Activated CD4-positive, alpha-beta T cell treated with anti-CD3 and anti-CD28 coated beads, Interleukin-2, amount 50 U/mL, for 16 hours (primary cell): ENCODE results near the gene IFITM1.
"Not testable (repeated sequence)": the region's sequence is repeated elsewhere in the genome, so short reads cannot be mapped to it uniquely, and the experiment has no call there.

Source experiments
- DNase-seq: peaks from one replicate; pipeline ENCODE4 v3.0.0-alpha.2; 2020

Gene IFITM1

DNA sequence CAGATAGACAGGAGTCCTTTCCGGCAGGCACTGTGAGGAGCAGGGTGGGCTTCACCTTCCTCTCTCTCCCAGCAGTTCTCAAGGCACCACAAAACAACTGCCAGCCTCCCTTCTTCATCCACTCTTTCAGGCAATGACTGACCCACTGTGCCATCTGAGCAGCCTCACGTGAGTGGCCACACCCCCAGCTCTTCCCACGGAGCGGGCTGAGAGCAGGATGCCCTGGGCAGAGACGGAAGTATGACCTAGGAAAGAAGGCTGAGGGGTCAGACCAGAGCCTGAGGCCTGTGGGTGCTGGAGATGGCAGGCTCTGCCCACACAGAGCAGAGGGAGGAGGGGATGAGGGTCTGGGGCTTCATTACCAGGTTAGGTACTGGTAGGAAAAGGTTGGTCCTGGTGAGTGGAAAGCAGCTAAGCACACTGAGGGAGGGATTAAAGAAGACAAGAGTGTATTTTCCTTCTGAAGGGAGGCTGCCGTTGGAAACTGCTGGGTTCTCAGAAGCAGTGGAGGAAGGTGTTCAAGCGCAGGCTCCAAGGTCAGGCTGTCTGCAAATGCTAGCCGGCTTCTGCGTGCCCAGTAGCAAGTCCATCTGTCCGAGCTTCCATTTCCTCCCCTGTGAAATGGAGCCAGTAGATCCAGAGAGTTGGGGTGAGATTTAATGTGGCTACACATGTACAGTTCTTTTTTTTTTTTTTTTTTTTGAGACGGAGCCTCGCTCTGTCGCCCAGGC lies 31.0 kb upstream of the IFITM1 start:
- DNase-seq, result no peak

DNA sequence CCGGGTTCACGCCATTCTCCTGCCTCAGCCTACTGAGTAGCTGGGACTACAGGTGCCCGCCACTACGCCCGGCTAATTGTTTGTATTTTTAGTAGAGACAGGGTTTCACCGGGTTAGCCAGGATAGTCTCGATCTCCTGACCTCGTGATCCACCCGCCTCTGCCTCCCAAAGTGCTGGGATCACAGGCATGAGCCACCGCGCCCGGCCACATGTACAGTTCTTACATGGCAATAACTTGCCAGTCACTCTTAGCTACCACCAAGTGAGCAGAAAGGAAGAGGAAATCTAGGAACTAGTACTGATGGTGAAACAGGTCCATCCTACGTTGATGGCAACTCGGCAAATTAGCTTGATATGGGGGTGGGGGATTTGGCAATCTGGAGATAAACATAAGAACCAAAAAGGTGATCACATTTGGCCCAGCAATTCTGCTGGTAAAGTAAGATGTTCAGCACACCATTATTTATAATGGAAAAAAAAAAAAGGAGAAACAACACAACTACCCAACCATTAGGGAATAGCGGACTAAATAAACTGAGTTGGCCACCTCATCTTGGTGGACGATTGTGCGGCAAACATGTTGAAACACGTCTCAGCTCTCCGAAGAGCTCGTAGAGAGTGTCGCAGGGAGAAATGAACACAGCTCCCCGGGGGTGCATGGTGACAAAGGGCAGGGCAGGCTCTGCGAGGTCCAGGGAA lies 30.3 kb upstream of the IFITM1 start:
- no peak for DNase-seq

DNA sequence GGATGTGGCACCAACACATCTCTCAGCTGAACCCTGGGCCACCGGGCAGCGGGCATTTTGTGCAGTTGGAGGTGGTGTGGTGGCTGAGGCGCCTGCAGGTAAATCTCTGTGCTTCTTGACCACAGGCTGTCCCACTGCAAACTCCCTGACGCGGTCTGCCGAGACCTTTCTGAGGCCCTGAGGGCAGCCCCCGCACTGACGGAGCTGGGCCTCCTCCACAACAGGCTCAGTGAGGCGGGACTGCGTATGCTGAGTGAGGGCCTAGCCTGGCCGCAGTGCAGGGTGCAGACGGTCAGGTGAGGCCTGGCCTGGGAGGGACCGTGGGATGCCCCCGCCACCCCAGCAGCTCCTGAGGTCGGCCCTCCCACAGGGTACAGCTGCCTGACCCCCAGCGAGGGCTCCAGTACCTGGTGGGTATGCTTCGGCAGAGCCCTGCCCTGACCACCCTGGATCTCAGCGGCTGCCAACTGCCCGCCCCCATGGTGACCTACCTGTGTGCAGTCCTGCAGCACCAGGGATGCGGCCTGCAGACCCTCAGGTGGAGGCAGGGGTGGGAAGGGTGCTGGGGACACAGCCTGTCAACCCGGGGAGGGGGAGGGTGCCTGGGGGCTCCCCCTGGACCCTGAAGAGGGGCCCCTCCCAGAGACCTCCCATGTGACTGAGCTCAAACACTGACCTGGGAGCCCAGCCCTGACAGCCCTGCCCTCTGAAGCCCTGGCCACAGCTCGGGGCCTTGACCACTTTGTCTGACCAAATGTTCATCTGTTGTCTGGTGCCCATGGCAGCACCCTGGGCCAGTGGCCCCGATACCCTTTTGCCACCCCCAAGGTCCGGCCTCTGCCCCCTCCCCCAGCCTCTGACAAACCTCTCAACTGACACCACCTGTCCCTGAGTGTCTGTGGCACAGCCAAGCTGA lies 29.5 kb upstream of the IFITM1 start:
- no peak for DNase-seq

DNA sequence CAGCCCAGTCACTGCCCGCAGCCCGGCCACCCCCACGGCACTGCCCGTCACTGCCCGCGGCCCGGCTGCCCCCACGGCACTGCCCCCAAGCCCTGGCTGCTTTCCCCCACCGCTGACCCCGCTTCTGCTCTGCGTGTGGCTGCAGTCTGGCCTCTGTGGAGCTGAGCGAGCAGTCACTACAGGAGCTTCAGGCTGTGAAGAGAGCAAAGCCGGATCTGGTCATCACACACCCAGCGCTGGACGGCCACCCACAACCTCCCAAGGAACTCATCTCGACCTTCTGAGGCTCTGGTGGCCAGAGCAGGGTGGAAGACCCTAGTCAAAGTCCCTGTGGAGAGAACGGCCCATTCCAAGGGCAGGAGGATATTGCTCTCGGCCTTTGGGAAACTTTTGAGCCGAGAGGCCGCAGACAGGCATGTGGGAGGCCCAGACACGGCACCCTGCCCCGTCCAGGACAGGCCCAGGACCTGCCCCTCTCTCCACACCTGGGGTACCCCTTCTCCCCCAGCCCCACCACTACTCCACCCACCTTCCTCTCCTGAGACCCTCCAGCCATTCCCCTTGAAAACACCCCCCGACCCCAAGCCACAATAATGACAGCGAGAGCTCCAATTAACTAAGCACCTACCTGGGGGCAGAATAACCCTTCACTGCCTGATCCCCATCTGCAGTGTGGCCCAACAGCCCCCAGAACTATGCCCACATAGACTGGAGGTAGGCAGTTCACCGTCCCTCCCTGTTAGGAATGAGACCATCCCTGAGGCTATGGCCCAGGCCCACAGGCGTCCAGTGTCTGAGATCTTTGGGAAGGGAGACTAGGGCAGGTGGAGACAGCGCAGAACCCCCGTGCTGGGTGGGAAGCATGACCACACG lies 28.6 kb upstream of the IFITM1 start:
- no peak for DNase-seq

DNA sequence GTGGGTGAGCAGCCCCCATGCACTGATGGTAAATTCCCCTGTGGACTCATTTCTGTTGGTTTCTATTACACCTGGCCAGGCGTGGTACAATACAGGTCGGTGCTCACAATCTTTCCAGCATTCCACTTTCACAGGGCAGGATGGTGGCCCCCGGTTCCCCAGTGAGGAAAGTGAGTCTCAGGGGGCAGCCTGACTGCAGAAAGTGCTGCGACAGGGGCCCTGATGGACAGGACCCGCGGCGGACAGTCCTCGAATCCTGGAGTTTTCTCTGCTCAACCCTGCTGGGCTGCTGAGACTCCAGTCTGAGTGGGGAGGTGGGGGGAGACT lies 28.0 kb upstream of the IFITM1 start:
- DNase-seq, result no peak

DNA sequence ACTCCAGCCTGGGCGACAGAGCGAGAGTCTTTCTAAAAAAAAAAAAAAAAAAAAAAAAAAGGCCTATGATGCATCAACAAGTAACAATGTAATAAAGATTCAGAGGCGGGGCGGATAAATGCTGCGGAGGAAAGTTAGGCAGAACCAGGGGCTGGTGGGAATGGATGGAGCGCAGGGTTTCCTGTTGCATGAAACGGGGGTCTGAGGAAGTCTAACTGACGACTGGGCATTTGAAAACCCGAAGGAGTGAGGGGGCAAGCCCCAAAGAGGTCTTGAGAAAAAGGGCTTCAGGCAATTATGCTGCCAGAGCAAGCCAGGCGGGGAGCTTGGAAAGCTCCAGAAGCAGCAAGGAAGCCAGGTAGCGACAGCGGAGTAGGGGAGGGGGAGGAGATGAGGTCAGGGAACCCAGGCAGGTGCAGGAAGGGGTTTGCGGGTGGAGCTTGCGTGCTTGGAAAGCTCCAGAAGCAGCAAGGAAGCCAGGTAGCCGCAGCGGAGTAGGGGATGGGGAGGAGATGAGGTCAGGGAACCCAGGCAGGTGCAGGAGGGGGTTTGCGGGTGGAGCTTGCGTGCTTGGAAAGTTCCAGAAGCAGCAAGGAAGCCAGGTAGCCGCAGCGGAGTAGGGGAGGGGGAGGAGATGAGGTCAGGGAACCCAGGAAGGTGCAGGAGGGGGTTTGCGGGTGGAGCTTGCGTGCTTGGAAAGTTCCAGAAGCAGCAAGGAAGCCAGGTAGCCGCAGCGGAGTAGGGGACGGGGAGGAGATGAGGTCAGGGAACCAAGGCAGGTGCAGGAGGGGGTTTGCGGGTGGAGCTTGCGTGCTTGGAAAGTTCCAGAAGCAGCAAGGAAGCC lies 26.6 kb upstream of the IFITM1 start:
- not testable (repeated sequence) for DNase-seq

DNA sequence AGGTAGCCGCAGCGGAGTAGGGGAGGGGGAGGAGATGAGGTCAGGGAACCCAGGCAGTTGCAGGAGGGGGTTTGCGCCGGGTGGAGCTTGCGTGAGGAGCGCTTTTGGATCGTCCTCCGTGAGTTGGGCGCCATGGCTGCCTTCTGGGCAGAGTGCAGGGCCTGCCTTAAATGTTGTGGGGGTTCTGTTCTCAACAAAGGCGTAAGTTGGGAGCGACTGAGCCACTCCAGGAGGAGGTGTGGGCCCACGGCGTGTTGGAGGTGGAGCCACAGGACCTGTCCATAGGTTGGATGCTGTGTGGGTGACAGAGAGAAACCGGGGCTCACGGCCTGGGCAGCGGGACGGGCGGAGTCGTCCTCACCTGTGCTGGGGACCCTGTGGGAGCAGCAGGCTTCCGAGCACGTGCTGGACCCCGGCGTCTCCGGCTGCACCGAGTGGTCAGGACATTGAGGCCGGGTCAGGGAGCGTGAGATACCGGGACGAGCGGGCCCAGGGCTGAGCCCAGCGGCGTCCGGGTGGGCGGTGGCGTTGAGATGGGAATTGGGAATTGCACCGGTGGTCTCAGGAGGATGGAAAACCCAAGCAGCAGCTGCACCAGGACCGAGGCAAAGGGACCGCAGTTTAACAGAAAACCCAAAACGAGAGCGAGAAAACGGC lies 25.9 kb upstream of the IFITM1 start:
- DNase-seq, result no peak

DNA sequence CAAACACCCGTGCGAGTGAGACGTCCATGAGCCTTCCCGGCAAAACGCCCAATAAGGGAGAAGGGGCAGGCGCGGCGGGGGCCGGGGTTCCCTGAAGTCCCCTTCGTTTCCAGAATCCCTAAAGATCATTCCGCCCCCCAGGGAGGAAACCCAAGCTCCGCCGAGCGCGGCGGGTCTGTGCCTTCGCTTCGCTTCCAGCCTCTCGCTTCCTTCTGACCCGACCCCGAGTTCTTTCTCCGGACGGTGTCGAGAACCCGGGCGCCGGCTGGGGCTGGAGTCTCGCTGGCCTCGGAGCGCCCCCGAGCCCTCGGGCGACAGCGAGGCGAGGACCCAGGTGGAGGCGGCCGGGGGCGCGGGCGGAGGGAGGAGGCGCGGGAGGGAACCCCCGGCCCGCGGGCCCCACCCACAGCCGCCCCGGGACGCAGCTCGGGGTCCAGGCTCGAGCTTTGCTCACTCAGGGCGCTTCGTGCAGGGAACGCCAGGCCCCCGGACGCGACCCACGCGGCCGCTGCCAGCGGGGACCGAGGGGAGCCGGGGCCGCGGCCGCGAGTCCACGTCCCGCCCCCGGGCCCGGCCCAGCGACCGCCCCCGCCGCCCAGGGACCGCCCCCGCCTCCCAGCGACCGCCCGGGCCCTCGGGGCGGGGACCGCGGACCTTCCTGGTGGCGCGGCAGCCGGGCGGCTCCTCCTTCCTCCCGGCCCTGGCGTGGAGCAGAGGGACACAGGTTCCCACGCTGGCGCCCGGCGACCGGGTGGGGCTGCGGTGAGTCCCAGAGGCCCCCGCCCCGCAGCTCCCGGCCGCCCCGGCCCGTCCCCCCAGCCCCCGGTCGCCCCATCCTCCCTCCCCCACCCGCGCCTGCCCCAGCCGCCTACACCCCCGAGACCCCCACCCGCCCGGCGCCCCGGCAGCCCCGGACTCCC lies 25.1 kb upstream of the IFITM1 start, which contains the start of gene PGGHG:
PGGHG (plus strand) TSS at position 649 of the 920 bp plus-strand sequence. CDS start 691 bp downstream, outside the sequence.
- no peak for DNase-seq

DNA sequence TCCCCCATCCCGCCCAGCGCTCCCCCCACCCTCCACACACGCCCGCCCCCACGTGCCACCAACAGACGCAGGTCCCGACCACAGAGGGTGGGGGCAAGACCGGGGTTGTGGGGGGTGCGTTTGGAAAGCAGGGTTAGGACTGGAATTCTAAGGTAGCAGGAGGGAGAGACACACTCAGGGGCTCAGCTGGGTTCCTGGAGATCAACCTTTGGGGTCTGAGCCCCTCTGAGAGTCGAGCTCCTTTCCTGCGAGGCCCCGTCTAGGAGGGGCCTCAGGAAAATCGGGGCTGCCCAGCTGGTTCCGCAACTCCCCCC lies 24.5 kb upstream of the IFITM1 start:
- no peak for DNase-seq

DNA sequence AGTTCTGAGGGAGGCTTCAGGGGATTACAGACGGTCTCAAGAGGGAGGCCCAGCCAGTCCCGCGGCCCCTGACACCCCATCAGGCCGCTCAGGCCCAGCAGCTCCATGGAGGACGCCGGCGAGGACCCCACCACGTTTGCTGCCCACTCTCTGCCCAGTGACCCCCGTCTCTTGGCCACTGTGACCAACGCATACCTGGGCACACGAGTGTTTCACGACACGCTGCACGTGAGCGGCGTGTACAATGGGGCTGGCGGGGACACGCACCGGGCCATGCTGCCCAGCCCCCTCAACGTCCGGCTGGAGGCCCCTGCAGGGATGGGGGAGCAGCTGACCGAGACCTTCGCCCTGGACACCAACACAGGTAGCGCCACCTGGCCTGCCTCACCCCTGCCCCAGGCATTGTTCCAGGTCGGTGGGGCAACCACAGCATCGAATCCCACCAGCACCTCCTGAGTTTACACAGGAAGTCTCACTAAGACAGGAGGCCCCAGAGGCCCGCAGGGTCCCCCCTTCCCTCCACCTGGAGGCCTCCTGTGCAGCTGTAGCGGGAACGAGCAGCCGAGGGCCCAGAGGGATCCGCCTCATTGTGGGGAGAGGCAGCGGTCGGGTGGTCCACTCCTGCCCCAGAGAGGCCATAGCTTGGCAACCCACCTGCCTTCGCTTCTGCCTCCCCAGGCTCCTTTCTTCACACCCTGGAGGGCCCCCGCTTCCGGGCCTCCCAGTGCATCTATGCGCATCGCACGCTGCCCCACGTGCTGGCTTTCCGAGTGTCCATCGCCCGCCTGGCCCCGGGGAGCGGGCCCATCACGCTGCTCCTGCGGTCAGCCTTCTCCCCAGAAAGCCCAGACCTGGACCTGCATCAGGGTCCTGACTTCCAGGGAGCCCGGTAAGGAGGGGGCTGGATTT lies 23.9 kb upstream of the IFITM1 start:
- DNase-seq, result no peak

DNA sequence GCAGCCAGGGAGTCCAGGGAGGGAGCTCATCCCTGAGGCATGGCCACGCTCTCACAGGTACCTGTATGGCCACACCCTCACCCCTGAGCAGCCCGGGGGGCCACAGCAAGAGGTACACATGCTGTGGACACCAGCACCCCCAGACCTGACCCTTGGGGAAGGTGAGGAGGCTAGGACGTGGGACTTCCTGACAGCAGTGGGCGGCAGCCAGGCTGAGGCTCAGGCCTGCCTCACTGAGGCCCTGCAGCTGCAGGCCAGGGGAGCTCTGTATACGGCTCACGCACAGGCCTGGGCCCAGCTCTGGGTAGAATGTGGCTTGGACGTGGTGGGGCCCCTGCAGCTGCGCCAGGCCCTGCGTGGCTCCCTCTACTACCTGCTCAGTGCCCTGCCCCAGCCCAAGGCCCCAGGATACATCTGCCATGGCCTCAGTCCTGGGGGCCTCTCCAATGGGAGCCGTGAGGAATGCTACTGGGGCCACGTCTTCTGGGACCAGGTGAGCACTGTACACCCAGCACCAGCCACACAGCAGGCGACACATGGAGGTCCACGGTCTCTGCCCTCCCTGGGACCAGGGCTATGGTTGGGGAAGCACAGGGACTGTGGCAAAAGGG lies 23.1 kb upstream of the IFITM1 start:
- no peak for DNase-seq

DNA sequence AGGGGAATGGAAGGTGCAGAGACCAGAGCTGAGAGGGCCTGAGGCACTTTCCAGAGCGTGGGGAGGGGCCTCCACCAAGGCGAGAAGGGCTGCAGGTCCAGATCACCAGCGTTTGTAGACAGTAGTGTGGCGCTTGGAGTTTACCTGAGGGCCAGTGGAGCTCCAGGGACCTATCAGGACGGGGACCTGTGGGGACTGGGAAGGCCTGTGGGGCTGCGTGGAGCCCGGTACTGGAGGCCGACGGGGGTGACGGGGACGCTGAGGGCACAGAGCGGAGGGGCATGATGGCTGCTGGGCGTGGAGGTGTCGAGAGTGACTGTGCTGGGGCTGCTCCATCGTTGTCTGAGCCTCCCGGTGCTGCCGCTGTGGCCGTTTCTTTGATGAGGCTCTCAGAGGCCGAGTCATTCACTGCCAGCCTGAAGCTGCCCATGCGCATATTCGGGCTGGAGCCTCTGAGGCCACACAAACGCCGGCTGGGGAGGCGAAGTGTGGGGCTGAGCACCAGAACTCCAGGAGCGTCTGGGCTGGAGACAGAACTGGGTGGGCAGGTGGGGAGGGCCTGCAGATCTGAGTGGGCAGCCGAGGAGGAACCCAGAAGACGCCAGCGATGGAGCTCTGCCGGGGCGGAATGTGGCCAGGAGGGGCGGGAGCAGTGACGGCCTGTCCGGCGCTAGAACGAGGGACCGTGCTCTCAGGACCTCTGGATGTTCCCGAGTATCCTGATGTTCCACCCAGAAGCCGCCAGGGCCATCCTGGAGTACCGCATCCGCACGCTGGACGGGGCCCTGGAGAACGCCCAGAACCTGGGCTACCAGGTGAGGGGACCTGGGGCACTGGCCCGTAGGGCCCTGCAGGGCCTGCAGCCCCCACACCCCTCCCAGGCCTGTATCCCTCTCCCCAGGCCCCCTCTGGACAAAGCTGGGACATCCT lies 22.3 kb upstream of the IFITM1 start:
- no peak for DNase-seq

DNA sequence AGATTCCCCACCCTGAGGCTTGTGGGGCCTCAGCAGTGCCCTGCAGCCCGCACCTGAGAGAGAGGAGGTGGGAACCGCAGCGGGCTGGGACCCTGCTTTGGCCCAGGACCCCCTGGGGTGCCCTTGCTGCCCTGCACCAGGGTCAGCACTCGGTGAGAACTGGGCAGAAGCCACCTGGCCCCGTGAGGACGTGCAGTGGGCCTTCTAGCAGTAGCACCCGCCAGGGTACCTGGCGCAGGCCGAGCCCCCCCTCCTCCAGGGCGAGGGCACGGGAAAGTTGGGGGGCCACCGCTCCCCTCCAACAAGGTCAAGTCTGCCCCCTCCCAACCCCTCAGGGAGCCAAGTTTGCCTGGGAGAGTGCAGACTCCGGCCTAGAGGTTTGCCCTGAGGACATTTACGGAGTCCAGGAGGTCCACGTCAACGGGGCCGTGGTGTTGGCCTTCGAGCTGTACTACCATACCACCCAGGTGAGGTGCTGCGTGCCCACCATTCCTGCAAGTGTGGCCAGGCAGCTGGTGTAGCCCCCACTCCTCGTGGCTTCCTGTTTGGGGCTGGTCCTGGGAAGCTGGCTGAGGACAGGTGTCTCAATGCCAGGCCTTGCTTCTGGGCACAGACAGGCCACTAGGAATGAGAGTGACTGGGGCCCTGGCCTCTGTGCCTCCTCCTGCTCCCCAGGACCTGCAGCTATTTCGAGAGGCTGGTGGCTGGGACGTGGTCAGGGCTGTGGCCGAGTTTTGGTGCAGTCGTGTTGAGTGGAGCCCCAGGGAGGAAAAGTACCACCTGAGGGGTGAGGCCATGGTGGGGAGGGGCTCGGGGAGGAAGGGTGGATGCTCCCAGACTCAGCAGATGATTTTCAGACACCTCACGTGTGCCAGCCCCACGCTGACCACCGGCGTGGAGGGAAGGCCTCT lies 21.4 kb upstream of the IFITM1 start:
- no peak for DNase-seq

DNA sequence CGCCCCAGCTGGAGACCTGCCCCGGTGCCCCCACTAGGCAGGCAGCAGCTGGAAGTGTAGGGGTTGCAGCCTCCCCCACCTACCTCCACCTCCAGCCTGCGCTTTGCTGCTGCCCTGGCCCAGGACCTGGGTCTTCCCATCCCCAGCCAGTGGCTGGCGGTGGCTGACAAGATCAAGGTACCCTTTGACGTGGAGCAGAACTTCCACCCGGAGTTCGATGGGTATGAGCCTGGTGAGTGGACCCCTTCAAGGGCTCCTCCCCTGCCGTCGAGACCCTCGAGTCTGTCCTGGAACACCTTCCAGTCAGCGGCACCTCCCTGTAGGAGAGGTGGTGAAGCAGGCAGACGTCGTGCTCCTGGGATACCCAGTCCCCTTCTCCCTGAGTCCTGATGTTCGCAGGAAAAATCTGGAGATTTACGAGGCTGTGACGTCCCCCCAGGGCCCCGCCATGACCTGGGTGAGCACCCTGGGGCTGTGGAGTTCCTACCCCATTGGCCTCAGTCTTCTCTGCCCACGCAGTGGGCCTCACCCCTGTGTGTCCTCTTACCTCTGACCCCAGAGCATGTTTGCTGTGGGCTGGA lies 20.5 kb upstream of the IFITM1 start:
- no peak for DNase-seq

DNA sequence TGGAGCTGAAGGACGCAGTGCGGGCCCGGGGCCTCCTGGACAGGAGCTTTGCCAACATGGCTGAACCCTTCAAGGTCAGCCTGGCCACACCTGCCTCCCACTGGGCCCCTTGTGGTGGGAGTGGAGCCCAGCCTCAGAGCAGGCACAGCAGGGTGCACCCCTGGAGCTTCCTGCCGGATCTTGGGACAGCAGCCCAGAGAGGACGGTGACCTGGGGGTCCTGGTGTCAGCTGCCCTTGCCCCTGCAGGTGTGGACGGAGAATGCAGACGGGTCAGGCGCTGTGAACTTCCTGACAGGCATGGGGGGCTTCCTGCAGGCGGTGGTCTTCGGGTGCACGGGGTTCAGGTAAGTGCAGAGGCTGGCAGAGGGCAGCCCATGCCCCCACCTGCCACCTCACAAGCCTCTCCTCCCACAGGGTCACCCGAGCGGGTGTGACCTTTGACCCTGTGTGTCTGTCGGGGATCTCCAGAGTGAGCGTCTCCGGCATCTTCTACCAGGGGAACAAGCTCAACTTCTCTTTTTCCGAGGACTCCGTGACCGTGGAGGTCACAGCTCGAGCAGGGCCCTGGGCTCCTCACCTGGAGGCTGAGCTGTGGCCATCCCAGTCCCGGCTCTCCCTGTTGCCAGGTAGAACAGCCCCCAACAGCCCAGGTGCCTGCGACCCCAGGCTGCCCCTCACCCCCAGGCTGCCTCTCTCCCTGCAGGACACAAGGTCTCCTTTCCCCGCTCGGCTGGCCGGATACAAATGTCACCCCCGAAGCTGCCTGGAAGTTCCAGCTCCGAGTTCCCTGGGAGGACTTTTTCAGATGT lies 19.8 kb upstream of the IFITM1 start:
- DNase-seq, result no peak
